Loucy (cell line): Measurements from ENCODE around the gene KCNMA1.

Source experiments
- EZH2phosphoT487 ChIP-seq: fragments of 200-600 bp; IDR thresholded peaks from 2 replicates; pipeline ENCODE4 v1.6.1; 2018; ENCODE audit warnings: antibody characterized with exemption, mild to moderate bottlenecking, moderate library complexity, borderline replicate concordance
- TF ChIP-seq, protein P1 (sequence below): fragments of 200-600 bp; sonication (generic); conservative IDR thresholded peaks from 2 replicates; pipeline ENCODE4 v1.5.1; 2014; ENCODE audit warnings: mild to moderate bottlenecking, antibody characterized with exemption, low read length

DNA sequence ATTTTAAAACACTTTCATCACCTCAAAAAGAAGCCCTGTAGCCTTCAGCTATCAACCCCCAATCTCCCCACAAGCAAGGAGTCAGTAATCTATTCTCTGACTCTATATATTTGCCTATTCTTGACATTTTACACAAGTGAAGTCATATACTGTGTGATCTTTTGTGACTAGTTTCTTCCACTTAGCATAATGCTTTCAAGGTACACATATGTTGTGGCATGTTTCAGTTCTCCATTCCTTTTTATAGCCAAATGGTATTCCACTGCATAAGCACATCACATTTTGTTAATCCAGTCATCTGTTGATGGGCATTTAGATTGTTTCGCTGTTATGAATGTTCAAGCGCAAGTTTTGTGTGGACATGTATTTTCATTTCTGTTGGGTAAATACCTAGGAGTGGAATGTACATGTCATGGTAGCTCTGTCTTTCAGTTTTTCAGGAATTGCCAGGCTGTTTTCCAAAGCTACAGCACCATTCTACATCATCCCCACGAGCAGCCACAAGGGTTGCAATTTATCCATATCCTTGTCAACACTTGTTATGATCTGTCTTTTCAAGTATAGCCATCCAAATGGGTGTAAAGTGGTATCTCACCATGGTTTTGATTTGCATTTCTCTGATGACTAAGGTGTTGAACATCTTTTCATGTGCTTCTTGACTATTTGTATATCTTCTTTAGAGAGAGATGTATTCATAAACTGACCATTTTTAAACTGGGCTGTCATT is 405.6 kb downstream of the KCNMA1 start:
- TF ChIP-seq, protein P1, sequence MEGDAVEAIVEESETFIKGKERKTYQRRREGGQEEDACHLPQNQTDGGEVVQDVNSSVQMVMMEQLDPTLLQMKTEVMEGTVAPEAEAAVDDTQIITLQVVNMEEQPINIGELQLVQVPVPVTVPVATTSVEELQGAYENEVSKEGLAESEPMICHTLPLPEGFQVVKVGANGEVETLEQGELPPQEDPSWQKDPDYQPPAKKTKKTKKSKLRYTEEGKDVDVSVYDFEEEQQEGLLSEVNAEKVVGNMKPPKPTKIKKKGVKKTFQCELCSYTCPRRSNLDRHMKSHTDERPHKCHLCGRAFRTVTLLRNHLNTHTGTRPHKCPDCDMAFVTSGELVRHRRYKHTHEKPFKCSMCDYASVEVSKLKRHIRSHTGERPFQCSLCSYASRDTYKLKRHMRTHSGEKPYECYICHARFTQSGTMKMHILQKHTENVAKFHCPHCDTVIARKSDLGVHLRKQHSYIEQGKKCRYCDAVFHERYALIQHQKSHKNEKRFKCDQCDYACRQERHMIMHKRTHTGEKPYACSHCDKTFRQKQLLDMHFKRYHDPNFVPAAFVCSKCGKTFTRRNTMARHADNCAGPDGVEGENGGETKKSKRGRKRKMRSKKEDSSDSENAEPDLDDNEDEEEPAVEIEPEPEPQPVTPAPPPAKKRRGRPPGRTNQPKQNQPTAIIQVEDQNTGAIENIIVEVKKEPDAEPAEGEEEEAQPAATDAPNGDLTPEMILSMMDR: no peak
- no peak for TF ChIP-seq EZH2phosphoT487
